Measurements from ENCODE around the gene SCML1. TPM values are rescaled to one million over a fixed set of nuclear protein-coding genes. Genes with fewer than 3 reads are reported as not detected.

SCML1 gene
- total RNA-seq, 1 experiment from 2014 or later, result 7.0 TPM

DNA sequence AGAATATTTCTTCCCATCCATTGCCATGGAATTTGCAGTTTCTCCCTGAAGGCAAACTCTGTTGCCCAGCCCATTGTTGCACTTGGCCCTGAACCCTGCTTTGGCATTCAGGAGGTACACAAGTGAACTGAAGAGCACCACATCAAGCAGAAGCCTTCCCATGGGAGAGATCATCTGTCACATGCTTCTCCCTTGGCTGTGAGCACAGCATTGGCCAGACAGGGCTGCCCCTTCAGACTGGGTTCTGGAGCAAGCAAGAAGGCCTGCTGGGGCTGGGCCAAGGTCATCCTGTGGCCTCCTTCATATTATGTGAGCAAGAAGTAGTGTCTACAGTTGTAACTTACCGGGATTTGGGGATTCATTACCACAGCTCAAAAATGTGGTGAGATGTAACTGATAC lies 22.7 kb downstream of the SCML1 start:
- H3K27me3 ChIP-seq (ENCODE audit: control insufficient read depth, insufficient read depth, low read length), result no peaks in the 10 kb centered on the region
- no peak for DNase-seq (ENCODE audit: low read depth, low spot score)
- BruUV-seq (replicated peaks), result no TSS peak
- no peak for ATAC-seq
- no peaks in the 10 kb centered on the region for H3K36me3 ChIP-seq (ENCODE audit: control insufficient read depth, insufficient read depth, low read length)
- intact Hi-C loops (cut with micrococcal nuclease; ENCODE audit: unreplicated experiment), result no loop called here
- CTCF ChIA-PET, result no interaction called here
- POLR2A ChIA-PET, result no interaction called here
- in situ Hi-C loops (cut with HindIII; ENCODE audit: low pct_unique_long_range_greater_than_20kb, low sequenced_read_pairs), result no loop called here
- no peaks in the 10 kb centered on the region for H3K9me3 ChIP-seq (ENCODE audit: control insufficient read depth, insufficient read depth, low read depth, low read length)
- no peak for TF ChIP-seq SIN3A (IDR thresholded peaks at IDR 0.05; ENCODE audit: borderline replicate concordance, insufficient read depth, low read depth, low read length)
- no peak for TF ChIP-seq TCF7L2 (IDR thresholded peaks at IDR 0.05; ENCODE audit: low read depth, low read length)
- TF ChIP-seq POLR2AphosphoS5 (IDR thresholded peaks at IDR 0.05; ENCODE audit: low read depth, low read length), result no peak
- TF ChIP-seq, protein P1, sequence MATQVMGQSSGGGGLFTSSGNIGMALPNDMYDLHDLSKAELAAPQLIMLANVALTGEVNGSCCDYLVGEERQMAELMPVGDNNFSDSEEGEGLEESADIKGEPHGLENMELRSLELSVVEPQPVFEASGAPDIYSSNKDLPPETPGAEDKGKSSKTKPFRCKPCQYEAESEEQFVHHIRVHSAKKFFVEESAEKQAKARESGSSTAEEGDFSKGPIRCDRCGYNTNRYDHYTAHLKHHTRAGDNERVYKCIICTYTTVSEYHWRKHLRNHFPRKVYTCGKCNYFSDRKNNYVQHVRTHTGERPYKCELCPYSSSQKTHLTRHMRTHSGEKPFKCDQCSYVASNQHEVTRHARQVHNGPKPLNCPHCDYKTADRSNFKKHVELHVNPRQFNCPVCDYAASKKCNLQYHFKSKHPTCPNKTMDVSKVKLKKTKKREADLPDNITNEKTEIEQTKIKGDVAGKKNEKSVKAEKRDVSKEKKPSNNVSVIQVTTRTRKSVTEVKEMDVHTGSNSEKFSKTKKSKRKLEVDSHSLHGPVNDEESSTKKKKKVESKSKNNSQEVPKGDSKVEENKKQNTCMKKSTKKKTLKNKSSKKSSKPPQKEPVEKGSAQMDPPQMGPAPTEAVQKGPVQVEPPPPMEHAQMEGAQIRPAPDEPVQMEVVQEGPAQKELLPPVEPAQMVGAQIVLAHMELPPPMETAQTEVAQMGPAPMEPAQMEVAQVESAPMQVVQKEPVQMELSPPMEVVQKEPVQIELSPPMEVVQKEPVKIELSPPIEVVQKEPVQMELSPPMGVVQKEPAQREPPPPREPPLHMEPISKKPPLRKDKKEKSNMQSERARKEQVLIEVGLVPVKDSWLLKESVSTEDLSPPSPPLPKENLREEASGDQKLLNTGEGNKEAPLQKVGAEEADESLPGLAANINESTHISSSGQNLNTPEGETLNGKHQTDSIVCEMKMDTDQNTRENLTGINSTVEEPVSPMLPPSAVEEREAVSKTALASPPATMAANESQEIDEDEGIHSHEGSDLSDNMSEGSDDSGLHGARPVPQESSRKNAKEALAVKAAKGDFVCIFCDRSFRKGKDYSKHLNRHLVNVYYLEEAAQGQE (IDR thresholded peaks at IDR 0.05; ENCODE audit: insufficient read depth in 1 of 2, low read depth in 2 of 2, low read length in 1 of 2), result no peak
- TF ChIP-seq, protein P2, sequence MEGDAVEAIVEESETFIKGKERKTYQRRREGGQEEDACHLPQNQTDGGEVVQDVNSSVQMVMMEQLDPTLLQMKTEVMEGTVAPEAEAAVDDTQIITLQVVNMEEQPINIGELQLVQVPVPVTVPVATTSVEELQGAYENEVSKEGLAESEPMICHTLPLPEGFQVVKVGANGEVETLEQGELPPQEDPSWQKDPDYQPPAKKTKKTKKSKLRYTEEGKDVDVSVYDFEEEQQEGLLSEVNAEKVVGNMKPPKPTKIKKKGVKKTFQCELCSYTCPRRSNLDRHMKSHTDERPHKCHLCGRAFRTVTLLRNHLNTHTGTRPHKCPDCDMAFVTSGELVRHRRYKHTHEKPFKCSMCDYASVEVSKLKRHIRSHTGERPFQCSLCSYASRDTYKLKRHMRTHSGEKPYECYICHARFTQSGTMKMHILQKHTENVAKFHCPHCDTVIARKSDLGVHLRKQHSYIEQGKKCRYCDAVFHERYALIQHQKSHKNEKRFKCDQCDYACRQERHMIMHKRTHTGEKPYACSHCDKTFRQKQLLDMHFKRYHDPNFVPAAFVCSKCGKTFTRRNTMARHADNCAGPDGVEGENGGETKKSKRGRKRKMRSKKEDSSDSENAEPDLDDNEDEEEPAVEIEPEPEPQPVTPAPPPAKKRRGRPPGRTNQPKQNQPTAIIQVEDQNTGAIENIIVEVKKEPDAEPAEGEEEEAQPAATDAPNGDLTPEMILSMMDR (IDR thresholded peaks at IDR 0.05), result no peak
- no peaks in the 10 kb centered on the region for H3K4me1 ChIP-seq (ENCODE audit: control insufficient read depth, insufficient read depth, low read length)
- H3K27ac ChIP-seq (ENCODE audit: low read length), result no peak overlapping the region
- H3K4me3 ChIP-seq (ENCODE audit: low read depth in 2 of 2, low read length in 2 of 2), result no peak overlapping the region

DNA sequence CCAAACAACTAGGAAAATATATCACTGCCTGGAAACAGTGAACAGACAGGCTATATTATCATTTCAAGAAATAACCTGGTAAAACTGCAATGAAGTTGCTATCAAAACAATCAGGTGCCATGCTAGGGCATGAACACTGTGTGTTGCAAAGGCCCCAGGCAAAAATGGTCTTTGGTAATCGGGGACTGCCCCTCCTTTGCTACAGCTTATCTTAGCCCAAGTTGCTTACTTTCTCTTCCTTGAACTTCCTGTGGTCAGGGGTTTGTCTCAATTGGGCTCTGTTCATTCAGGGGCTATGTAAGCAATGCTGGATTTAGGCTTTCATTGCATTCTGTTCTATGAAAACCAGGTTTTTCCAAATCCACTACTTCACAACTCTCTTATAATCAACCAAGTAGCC lies 30.4 kb downstream of the SCML1 start:
- DNase-seq (ENCODE audit: low read depth, low spot score) (no peak), ATAC-seq (no peak)
- TF ChIP-seq, protein P2 (IDR thresholded peaks at IDR 0.05), result no peak
- TF ChIP-seq, protein P1 (IDR thresholded peaks at IDR 0.05; ENCODE audit: insufficient read depth in 1 of 2, low read depth in 2 of 2, low read length in 1 of 2), result no peak
- TF ChIP-seq TCF7L2 (IDR thresholded peaks at IDR 0.05; ENCODE audit: low read depth, low read length), result no peak
- no peak for TF ChIP-seq POLR2AphosphoS5 (IDR thresholded peaks at IDR 0.05; ENCODE audit: low read depth, low read length)
- TF ChIP-seq SIN3A (IDR thresholded peaks at IDR 0.05; ENCODE audit: borderline replicate concordance, insufficient read depth, low read depth, low read length), result no peak
- ChIA-PET POLR2A (no interaction called here), CTCF (no interaction called here)
- H3K4me1 ChIP-seq (ENCODE audit: control insufficient read depth, insufficient read depth, low read length), result no peaks in the 10 kb centered on the region
- in situ Hi-C loops (cut with HindIII; ENCODE audit: low pct_unique_long_range_greater_than_20kb, low sequenced_read_pairs), result no loop called here
- no peak overlapping the region for H3K27ac ChIP-seq (ENCODE audit: low read length)
- H3K4me3 ChIP-seq (ENCODE audit: low read depth in 2 of 2, low read length in 2 of 2), result no peak overlapping the region
- H3K27me3 ChIP-seq (ENCODE audit: control insufficient read depth, insufficient read depth, low read length), result no peaks in the 10 kb centered on the region
- intact Hi-C loops (cut with micrococcal nuclease; ENCODE audit: unreplicated experiment), result no loop called here
- no peaks in the 10 kb centered on the region for H3K36me3 ChIP-seq (ENCODE audit: control insufficient read depth, insufficient read depth, low read length)
- no TSS peak for BruUV-seq (replicated peaks)
- H3K9me3 ChIP-seq (ENCODE audit: control insufficient read depth, insufficient read depth, low read depth, low read length), result no peaks in the 10 kb centered on the region

Measured in Panc1 (cell line).